DMS79 treated with DMSO at 0.1 percent for 48 hours (cell line): Measurements from ENCODE around the gene PHF21B.
"Not testable (repeated sequence)": the region's sequence is repeated elsewhere in the genome, so short reads cannot be mapped to it uniquely, and the experiment has no call there.

ENCODE experiments used
- DNase-seq: peaks from one replicate; lab custom pipeline; 2025; lab: John Stamatoyannopoulos, UW

Gene PHF21B

DNA sequence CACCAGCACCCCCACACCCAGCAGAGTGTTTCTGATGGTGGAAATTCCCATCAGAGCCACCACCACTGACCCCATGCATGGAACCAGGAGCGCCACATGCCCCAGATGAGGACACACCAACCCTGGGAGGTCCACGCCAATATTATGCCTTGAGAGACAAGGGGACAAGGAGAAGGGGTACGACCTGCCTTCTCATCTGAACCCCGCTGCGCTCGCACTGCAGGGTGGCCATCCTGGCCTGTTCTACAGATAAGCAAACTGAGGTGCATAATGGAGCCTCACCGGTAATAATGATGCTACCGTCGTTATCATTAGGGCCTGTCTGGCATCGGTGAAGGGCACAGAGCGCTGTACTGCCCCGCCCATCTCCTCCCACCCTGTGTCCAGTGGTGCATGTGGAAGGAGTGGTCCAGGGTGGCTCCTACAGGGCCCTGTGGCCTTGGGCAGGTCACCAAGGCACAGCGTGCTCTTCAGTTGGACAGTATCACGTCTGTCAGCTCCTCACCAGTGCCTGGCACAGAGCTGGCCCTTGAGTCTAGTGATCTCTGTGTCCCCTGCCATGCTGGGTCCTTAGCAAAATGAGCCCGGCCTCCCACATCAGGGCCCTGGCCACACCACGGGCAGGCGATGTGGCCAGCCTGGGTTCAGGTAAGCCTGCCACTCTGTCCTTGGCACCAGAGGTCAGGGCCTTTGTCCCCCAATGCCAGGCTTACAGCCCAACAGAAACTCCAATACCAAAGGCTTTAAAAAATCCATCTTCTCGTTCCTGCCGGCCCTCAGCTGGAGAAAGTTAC, 92.2 kb downstream of the PHF21B start:
- no peak for DNase-seq

DNA sequence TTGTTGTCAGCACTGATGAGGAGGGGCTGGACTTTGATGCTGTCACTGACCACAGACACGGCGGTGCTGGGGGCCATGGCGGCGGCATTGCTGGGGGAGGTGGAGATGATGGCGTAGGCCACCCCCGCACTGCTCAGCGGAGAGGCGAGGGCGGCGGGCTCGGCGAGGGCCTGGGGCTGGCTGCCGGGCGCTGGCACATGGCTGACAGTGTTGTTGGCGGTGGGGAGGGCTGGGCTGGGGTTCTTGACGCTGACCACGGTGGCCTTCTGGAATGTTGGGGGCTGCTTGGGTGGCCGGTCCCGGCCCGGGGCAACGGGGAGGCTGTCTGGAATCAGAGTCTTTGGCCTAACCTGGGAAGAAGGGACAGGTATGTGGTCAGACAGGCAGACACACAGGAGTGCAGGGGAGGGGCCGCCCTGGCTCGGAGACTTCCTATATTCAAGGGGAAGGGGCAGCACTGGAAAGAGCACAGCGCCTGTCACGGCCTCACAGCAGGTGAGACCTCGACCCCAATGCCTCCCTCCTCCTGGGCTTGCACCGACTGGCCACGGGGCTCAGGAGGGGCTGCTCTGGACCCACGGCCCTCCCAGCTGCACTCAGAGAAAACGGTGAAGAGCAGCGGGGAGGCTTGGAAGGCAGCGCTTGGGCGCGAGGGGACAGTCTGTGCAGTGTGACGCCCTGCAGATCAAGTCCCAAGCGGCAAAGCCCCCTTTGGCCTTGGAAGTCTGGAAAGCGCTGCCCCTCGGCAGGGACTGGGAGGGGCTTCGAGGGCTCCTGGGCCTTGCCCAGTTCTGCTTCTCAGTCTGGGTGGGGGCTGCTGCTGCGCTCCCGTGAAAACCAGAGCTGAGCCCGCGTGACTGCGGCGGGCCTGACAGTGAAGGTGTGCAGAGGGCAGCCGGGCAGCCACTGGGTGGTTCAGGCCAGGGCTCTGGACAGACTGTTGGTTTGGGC, 93.2 kb downstream of the PHF21B start:
- no peak for DNase-seq

DNA sequence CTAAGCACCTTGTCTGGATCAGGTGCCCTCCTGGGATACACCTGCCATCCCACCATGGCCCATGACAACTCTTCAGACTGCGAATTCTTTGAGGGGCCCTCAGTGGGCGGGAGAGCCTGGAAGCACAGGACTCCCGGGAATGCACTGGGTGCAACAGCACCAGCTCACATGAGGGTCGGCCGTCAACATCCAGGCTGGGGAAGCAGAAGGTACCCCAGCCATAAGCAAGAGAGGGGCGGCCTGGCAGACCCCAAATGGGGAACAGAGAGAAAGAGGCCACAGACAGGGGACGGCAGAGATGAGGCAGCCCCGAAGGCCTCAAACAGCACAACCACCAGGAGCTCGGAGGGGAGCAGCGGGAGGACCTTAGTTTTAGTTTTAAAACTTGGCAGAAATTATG, 94.4 kb downstream of the PHF21B start:
- no peak for DNase-seq

DNA sequence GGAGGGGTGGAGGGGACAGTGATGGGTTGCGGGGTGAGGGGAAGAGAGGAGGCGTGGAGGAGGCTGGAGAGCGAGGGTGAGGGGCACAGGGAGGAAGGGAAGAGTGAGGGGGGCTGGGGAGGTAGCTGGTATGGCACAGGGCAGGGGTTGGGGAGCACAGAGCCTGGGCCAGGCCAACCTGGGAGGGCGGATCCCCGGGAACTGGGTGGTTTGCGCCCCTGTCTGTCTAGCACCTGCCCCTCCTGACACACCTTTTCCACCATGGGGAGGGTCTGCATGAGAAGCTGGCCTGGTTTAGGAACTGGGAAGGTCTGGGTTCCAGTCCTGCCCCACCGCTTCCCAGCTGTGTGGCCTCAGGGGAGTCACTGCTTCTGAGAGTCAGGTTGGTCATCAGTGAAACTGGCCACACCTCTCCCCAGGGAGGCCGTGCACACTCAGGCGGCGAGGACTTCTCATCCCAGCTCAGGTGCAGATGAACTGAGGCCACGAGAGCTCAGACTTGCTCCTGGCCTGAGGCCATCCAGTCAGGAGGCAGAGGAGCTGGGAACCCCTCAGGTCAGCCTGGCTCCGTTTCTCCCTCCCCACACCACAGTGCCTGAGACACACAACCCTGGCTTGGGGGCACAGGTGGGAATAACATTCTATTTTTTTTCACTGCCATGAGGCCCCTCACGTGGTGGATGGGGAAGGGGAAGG, 95.6 kb downstream of the PHF21B start:
- DNase-seq, result no peak

DNA sequence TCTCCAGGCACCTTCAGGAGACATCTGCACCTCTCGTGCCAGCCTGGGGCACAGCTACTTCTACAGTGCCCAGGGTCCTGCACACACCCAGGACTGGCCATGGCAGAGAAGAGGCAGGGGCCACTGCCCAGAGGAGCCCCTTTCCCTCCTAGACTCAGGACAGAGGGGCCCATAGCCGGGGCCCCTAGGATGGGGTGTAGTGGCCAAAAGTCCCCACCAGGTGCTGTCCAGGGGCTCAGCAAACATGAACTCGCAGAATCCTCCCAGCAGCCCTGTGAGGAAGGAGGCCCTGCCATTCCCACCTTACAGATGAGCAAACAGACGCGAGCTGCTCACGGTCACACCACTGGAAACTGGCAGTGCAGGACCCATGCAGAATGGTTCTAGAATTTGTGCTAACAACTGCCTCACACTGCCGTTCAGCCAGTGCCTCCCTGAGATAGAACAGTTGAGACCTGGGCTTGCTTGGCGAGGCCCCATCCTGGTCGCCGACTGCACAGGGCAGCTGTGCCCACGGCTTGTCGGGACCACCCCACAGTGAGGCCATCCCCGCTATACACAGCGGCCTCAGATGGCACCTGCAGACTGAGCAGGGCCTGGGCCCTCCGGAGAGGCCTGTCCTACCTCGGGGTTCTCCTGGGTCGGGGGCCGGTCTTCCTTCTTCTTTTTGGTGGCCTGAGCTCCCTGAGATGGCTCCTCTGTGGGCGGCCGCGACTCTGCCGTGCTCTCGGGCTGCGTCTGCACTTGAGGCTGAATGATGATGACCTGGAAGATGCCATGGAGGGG, 96.4 kb downstream of the PHF21B start:
- DNase-seq, result no peak

DNA sequence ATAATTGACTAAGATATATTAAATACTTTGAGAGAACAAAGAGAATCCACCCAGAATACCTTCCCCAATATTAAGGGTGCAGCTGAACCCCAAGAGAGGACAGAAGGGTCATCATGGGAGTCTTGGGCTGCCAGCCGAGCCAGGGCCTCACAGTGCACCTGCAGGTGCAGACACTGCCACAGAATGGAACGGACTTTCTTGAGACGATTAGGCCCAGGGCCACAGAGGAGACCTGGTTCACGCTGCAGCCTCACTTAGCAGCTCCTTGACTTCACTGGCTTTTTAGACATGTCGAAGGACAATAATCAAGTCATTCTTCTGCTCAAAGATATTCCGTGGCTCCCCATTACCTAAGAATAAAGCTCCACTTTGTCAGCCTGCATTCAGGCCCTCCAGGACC, 100.6 kb downstream of the PHF21B start:
- DNase-seq, result no peak

DNA sequence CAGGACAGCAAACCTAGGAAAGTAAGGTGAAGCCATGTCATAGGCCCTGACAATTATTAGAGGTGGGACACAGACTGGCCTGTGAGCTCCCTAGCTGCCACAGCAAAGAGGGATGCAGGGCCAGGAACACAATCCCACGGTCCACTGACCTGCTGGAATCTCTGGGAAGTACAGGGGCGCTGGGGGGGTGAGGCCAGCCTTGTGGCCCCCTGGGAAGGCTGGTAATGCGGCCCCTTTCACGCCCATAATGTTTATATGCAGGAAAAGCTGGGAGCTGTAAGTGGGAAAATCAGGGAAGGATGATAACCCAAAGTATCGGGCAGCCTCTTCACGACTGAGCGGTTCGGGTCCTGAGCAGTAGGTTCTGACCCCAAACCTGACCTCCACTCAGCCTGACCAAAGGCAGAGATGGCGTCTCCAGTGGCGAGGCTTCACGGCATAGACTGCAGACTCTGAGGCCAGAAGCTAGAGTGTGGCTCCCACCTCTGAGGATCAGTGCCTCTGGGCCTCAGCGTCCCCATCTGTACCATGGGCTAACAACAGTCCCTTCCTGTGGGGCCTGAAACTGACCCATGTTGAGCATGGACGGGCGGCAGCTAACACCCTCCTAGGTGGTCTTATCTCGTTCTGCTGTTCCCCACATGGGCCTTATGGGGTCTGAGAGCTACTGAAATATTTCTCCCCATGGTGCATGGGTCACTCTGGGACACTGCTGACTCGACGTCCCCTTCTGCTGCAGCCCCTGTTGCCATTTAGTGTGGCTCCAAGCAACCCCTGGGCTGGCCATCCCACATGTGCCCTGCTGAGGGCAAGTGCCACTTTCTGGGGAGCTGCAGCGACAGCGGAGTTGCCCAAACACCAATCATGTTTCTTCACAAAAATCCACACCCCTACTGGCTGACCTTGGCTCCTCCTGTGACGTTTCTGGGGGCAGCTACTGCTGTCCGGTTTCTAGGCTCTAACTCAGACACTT, 101.8 kb downstream of the PHF21B start:
- no peak for DNase-seq

DNA sequence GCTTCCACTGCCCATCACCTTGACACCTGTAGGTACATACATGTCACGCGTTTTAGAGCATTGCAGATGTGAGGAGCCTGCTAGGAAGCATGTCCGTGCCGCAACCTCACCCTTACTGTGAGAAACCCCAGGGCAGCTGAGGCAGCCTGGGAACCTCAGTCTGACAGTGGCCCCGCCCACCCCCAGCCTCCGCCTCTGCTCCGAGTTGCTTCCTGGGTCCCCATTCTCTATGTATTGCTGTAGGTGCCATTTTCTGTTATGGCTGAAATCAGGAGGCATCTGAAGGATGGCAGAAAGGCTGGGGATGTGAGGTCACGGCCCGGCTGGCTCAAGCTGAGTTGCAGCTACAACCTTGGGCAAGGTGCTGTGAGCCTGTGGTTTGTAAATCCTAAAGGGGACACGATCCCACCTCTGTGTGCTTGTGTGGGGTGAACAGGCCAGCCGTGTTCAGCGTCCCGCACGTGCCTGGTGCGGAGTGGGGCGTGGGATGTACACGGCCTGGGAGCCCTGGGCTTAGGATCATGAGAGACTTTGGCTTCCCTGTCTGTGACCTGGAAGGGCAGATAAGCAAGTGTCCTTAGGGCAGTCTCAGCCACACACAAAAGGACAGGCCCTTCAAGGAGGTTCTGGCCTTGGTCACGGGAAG, 102.7 kb downstream of the PHF21B start:
- DNase-seq, result no peak

DNA sequence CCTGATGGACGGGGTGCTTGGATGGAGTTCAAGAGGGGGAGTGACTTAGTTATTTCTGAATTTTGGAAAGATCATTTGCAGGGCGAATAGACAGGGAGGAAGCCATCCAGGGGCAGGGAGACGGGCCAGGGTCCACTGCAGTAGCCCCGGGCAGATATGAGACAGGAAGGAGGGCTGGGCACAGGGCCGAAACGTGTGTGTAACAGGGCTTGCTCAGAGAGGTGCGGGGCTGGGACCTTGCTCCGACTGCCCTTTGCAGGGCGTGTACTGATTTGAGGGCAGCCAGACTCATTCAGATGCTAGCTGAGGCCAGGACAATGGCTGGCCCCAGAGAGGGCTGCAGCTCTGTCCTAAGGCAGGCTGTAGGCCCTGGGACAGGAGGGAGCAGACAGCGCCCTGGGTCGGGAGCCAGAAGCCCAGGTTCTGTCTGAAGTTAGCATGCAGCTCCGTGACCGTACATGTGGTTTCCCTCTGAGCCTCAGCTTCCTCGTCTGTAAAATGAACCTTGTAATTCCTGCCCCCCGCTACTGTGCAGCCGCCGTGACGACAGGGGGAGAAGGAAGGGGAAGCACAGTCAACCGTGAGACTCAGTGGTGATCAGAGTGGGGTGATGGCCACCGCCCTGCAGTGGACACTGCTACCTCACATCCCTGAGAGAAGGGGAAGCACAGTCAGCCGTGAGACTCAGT, 103.4 kb downstream of the PHF21B start:
- no peak for DNase-seq

DNA sequence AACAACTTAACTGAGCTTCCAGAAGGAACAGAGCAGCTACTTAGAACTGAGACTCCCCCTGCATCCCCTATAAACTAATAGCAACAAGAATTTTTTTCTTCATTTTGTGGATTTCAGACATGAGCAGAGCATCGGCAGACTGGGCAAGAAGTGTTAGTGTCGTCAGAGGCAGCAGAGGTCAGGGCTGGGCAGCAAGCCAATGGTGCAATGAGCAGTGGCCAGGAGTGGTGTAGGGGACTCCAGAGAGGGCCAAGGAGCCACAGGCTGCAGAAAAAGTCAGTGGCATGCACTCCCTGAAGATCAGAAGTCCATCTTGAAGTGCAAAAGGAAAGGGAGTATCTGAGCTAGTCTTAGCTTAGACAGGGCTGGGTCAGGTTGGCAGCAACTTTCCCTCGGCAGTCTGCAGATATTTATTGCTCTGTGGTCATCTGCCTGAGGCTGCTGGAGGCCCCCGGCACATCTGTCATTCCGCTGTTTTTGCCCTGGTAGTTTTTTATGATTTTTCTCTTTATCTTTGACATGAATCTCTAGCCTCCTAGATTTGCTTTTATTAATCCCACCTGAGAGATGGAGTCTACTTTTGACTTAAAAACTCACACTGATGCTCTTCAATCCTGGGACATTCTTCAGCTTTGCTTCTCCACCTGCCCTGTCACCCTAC, 105.2 kb downstream of the PHF21B start:
- DNase-seq, result not testable (repeated sequence)

DNA sequence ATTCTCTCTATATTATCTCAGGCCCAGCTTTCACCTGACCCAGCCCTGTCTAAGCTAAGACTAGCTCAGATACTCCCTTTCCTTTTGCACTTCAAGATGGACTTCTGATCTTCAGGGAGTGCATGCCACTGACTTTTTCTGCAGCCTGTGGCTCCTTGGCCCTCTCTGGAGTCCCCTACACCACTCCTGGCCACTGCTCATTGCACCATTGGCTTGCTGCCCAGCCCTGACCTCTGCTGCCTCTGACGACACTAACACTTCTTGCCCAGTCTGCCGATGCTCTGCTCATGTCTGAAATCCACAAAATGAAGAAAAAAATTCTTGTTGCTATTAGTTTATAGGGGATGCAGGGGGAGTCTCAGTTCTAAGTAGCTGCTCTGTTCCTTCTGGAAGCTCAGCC, 106.6 kb downstream of the PHF21B start:
- not testable (repeated sequence) for DNase-seq

DNA sequence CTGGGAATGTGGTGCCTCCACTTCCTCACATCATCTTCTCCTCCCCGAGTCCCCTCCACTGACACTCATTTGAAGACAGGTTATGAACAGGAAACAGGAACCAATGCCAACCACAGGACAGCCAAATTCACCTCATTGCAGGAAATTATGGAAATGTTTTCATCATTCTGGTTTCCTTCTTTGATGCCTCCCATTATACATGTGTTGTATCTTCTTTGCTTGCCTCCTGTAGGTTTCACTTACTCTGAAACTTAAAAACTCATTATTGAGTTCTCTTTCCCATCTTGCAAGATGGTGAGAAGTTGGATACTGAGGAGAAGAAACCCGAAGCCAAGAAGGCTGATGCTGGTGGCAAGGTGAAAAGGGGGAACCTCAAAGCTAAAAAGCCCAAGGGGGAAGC, 108.5 kb downstream of the PHF21B start:
- no peak for DNase-seq

DNA sequence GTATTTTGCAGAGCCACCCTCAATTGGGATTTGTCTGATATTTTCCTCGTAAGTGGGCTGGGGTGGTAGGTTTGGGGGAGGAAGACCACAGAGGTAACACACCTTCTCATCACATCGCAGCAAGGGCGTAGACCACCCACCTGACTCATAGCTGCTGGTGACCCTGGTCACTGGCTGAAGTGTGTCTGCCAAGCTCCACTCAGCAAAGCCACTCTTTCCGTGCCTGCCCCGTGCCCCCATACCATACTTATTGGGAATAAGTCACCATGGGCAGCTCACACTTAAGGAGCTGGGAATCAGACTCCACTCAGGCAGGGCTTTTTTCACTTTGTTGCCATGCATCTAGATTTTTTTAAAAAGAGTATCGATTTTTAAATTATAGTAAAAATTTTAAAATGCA, 111.6 kb downstream of the PHF21B start:
- no peak for DNase-seq

DNA sequence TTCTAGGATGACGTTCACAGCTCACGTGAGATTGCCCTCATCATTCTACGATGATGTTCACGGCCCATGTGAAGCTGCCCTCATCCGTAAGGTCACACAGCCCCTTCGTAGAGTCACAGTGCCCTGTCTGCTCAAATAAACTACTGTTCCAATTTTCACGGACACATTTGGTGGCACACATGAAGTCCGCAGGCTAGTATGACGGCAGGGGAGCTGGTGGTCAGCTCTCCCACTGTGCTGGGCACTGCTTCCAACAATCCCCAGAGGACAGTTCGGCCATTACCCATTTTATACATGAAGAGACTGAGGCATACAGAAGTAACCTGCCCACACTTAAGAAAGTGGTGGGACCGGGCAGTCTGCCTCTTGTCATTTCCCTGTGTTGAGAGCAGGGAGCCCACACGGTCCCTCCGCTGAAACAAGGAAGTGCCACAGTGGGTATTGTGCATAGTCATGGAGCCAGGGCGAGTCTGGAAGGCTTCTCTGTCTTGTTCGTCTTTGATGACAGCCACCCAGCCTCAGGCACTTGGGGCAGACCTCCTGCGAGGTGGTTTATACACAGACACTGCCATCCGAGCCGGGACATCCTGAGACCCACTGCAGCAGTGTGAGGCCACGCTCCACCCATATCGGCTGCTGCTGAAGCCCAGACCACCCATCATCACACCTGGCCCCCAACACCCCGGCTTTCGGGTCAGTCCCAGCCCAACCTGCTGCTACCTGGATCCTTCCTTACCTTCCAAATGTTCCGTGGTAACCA, 114.3 kb downstream of the PHF21B start:
- DNase-seq, result no peak

DNA sequence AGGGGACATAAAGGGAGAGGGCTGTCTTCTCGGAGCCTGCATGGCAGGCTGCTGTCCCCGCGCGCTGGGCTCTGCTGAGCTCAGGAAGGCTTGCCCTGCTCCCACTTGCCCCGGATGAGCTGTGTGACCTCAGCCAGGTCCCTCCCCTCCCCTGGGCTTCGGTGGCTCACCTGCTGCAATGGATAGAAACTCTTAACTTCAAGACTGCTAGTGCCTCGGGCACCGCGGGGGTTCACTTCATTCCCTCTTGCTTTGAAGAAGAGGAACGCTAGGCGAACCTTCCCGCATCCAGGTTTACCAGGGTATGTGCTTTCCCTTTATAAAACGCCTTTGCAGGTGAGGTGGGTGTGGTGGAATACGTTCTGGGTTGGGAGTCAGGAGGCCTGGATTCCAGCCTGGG, 115.0 kb downstream of the PHF21B start:
- DNase-seq, result no peak

DNA sequence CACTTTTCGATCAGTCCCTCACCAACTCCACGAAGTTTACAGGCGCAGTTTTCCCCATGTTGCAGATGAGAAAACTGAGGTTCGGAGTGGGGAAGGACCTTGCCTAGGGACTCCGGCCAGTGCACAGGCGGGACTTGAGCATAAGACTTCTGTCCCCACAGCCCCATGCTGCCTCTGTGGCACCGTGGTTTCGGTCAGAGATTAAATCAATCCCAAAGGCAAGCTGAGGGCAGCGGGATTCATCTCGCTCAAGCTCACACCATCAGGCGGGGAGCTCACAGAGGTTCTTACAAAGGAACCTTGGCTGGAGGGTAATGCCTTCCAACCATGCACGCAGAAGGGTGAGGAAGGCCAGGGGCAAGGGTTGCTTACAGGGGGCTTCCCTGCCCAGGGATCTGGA, 115.5 kb downstream of the PHF21B start:
- DNase-seq, result no peak

DNA sequence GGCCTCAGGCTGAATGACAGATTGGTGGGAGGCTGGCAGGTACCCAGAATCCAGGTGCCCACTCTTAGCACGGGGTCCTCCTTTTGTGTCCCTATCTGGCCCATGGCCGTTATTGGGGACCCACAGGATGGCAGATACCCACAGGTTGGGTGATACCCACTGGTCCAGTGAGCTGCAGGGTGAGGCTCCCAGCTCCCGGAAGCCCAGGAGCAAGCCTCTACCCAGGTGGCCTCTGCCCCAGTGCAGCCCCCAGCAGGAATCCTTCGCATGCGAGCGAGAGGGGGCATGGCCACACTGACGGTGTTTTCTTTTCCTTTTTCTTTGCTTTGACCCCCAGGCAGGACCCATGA, 116.1 kb downstream of the PHF21B start:
- DNase-seq, result no peak
